Measurements from ENCODE around the gene KLHL20.
"Not testable (repeated sequence)": the region's sequence is repeated elsewhere in the genome, so short reads cannot be mapped to it uniquely, and the experiment has no call there.

Gene KLHL20

GRCh38 chr1:173775578-173776226 is 60.9 kb downstream of the KLHL20 start:
- Mint-ChIP-seq H3K36me3 (peaks cover 72% of the 10 kb centered on the region), H3K27ac (peak overlapping the region; percentile 27)
- ATAC-seq = no peak

GRCh38 chr1:173779936-173780335 is 65.2 kb downstream of the KLHL20 start:
- H3K4me1 Mint-ChIP-seq = no peaks in the 10 kb centered on the region

More at GRCh38 chr1:173775578-173776226, 60.9 kb downstream of the KLHL20 start:
- Mint-ChIP-seq H3K4me1 (no peaks in the 10 kb centered on the region), H3K4me3 (no peak overlapping the region), H3K9me3 (no peaks in the 10 kb centered on the region)
- no peak for DNase-seq (ENCODE audit: low spot score in 2 of 2)

GRCh38 chr1:173784997-173785396 is 70.2 kb downstream of the KLHL20 start:
- Mint-ChIP-seq H3K4me3 (no peak overlapping the region), H3K27ac (no peak overlapping the region), H3K4me1 (no peaks in the 10 kb centered on the region), H3K9me3 (no peaks in the 10 kb centered on the region), H3K36me3 (peaks cover 81% of the 10 kb centered on the region)
- no peak for ATAC-seq
- DNase-seq (ENCODE audit: low spot score in 2 of 2) = no peak

More at GRCh38 chr1:173779936-173780335, 65.2 kb downstream of the KLHL20 start:
- Mint-ChIP-seq H3K36me3 (peaks cover 98% of the 10 kb centered on the region), H3K9me3 (no peaks in the 10 kb centered on the region), H3K4me3 (no peak overlapping the region), H3K27ac (no peak overlapping the region)
- no peak for ATAC-seq
- no peak for DNase-seq (ENCODE audit: low spot score in 2 of 2)

- Mint-ChIP-seq H3K9me3 (no peaks in the 10 kb centered on the region), H3K27ac (no peak overlapping the region), H3K4me3 (no peak overlapping the region), H3K4me1 (no peaks in the 10 kb centered on the region), H3K36me3 (peaks cover 46% of the 10 kb centered on the region)
- ATAC-seq (no peak), DNase-seq (ENCODE audit: low spot score in 2 of 2) (no peak)
Observed at GRCh38 chr1:173789841-173790240, 75.1 kb downstream of the KLHL20 start.

- no peak for DNase-seq (ENCODE audit: low spot score in 2 of 2)
- Mint-ChIP-seq H3K36me3 (peaks cover 42% of the 10 kb centered on the region), H3K27ac (no peak overlapping the region), H3K9me3 (no peaks in the 10 kb centered on the region), H3K4me1 (no peaks in the 10 kb centered on the region), H3K4me3 (no peak overlapping the region)
- ATAC-seq = no peak
Observed at GRCh38 chr1:173798078-173798477, 83.3 kb downstream of the KLHL20 start.

GRCh38 chr1:173799995-173800394 is 85.2 kb downstream of the KLHL20 start:
- not testable (repeated sequence) for H3K9me3 Mint-ChIP-seq; H3K4me1 Mint-ChIP-seq; H3K27ac Mint-ChIP-seq; H3K4me3 Mint-ChIP-seq; DNase-seq (ENCODE audit: low spot score in 2 of 2); ATAC-seq
- peaks cover 46% of the 10 kb centered on the region for H3K36me3 Mint-ChIP-seq

GRCh38 chr1:173802961-173803360 is 88.2 kb downstream of the KLHL20 start:
- DNase-seq (ENCODE audit: low spot score in 2 of 2) (no peak), ATAC-seq (no peak)
- H3K27ac Mint-ChIP-seq = no peak overlapping the region
- H3K36me3 Mint-ChIP-seq = peaks cover 75% of the 10 kb centered on the region
- no peaks in the 10 kb centered on the region for H3K4me1 Mint-ChIP-seq
- H3K9me3 Mint-ChIP-seq = no peaks in the 10 kb centered on the region
- H3K4me3 Mint-ChIP-seq = no peak overlapping the region

- H3K9me3 Mint-ChIP-seq; H3K27ac Mint-ChIP-seq; ATAC-seq; DNase-seq (ENCODE audit: low spot score in 2 of 2); H3K4me3 Mint-ChIP-seq: not testable (repeated sequence)
- Mint-ChIP-seq H3K4me1 (peaks cover 48% of the 10 kb centered on the region), H3K36me3 (peaks cover 52% of the 10 kb centered on the region)
Observed at GRCh38 chr1:173813654-173814053, 98.9 kb downstream of the KLHL20 start.

GRCh38 chr1:173818459-173818858 is 103.7 kb downstream of the KLHL20 start:
- ATAC-seq (no peak), DNase-seq (ENCODE audit: low spot score in 2 of 2) (no peak)
- H3K36me3 Mint-ChIP-seq = peaks cover 49% of the 10 kb centered on the region
- peaks cover 50% of the 10 kb centered on the region for H3K4me1 Mint-ChIP-seq
- H3K27ac Mint-ChIP-seq = no peak overlapping the region
- no peaks in the 10 kb centered on the region for H3K9me3 Mint-ChIP-seq
- H3K4me3 Mint-ChIP-seq = no peak overlapping the region

- Mint-ChIP-seq H3K4me3 (no peak overlapping the region), H3K4me1 (peaks cover 27% of the 10 kb centered on the region), H3K36me3 (peaks cover 57% of the 10 kb centered on the region)
Observed at GRCh38 chr1:173821680-173822079, 106.9 kb downstream of the KLHL20 start.

GRCh38 chr1:173823781-173824314 is 109.1 kb downstream of the KLHL20 start:
- Mint-ChIP-seq H3K36me3 (peaks cover 52% of the 10 kb centered on the region), H3K4me1 (peaks cover 23% of the 10 kb centered on the region), H3K9me3 (no peaks in the 10 kb centered on the region), H3K27ac (peak overlapping the region; percentile 97), H3K4me3 (peak overlapping the region; percentile 91)
- DNase-seq (ENCODE audit: low spot score in 2 of 2) (no peak), ATAC-seq (peak; percentile 70)

More at GRCh38 chr1:173821680-173822079, 106.9 kb downstream of the KLHL20 start:
- Mint-ChIP-seq H3K27ac (no peak overlapping the region), H3K9me3 (no peaks in the 10 kb centered on the region)
- DNase-seq (ENCODE audit: low spot score in 2 of 2) (no peak), ATAC-seq (no peak)

- peak; percentile 91 for ATAC-seq
- Mint-ChIP-seq H3K4me1 (peaks cover 23% of the 10 kb centered on the region), H3K36me3 (peaks cover 48% of the 10 kb centered on the region), H3K9me3 (no peaks in the 10 kb centered on the region), H3K27ac (peak within 1 kb of the TSS; percentile 97), H3K4me3 (peak within 1 kb of the TSS; percentile 91)
- peak; percentile 70 to 94 for DNase-seq (ENCODE audit: low spot score in 2 of 2)
Observed at GRCh38 chr1:173824315-173825081, 109.7 kb downstream of the KLHL20 start, which contains the start of the genes CENPL and DARS2. CENPL (minus strand) TSS chr1:173824883; CDS start chr1:173811299, 13,584 bp downstream. DARS2 (plus strand) TSS chr1:173824673; CDS start chr1:173825230, 557 bp downstream.

GRCh38 chr1:173827611-173828010 is 112.8 kb downstream of the KLHL20 start:
- Mint-ChIP-seq H3K4me3 (no peak overlapping the region), H3K36me3 (peaks cover 53% of the 10 kb centered on the region), H3K9me3 (no peaks in the 10 kb centered on the region), H3K27ac (no peak overlapping the region), H3K4me1 (peaks cover 11% of the 10 kb centered on the region)
- ATAC-seq = no peak
- DNase-seq (ENCODE audit: low spot score in 2 of 2) = no peak

- DNase-seq (ENCODE audit: low spot score in 2 of 2) (no peak), ATAC-seq (no peak)
- Mint-ChIP-seq H3K4me1 (no peaks in the 10 kb centered on the region), H3K27ac (no peak overlapping the region), H3K4me3 (no peak overlapping the region), H3K9me3 (no peaks in the 10 kb centered on the region), H3K36me3 (peaks cover 79% of the 10 kb centered on the region)
Observed at GRCh38 chr1:173832748-173833147, 118.0 kb downstream of the KLHL20 start.
